Measurements from ENCODE around the gene BECN2.

The BECN2 gene

DNA sequence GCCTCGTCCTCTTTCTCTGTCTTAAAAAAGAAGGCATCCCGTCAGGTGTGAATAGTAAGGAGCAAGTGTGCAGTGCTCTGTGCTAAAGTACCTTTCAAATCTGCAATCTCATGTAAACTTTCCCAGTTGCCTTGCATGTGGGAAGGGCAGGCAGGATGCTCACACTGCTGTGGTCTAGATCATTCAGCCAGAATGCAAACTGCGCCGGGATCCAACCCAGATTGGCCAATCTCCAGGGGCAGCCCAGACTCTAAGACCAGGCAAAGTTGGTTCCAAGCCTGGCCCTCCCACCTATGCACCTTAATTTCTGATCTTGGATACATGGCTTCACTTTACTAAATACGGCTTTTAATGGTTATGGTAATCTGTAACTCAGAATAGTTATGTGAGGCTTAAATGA is 44.5 kb downstream of the BECN2 start:
- no peak overlapping the region for H3K27ac ChIP-seq (ENCODE audit: low read length, poor library complexity, severe bottlenecking)
- H3K79me1 ChIP-seq (replicated peaks; ENCODE audit: low read length, poor library complexity, severe bottlenecking), result no peaks in the 10 kb centered on the region
- H3K4me1 ChIP-seq (ENCODE audit: control insufficient read depth, insufficient read depth, low read depth, low read length), result peaks cover 6% of the 10 kb centered on the region
- no peak overlapping the region for H2BK12ac ChIP-seq (ENCODE audit: low read length in 2 of 2)
- WGBS, result 96% methylated on average over 4 of the region's 5 CpGs
- H3K18ac ChIP-seq (ENCODE audit: low read depth in 1 of 2, low read length in 2 of 2), result no peak overlapping the region
- H3K9ac ChIP-seq (ENCODE audit: low read length), result peak overlapping the region; percentile 45
- H4K91ac ChIP-seq (ENCODE audit: low read length), result no peak overlapping the region
- no peak overlapping the region for H2AK5ac ChIP-seq (ENCODE audit: low read length, severe bottlenecking)
- no peak overlapping the region for H4K8ac ChIP-seq (ENCODE audit: low read length)
- no peak overlapping the region for H3K23ac ChIP-seq (ENCODE audit: low read length in 2 of 2)
- H3K4me2 ChIP-seq (ENCODE audit: low read length, poor library complexity, severe bottlenecking), result no peak overlapping the region
- H2AFZ ChIP-seq (ENCODE audit: low read depth, low read length), result no peak overlapping the region
- no peak overlapping the region for H2BK120ac ChIP-seq (ENCODE audit: low read depth, low read length)
- H2BK5ac ChIP-seq (ENCODE audit: low read depth, low read length, poor library complexity, severe bottlenecking), result no peak overlapping the region
- no peaks in the 10 kb centered on the region for H3K36me3 ChIP-seq (ENCODE audit: control insufficient read depth in 1 of 2, insufficient read depth in 2 of 2, low read depth in 1 of 2, low read length in 2 of 2)
- H3K4ac ChIP-seq (ENCODE audit: low read depth in 1 of 2, low read length in 2 of 2), result no peak overlapping the region
- no peaks in the 10 kb centered on the region for H3K27me3 ChIP-seq (ENCODE audit: control insufficient read depth in 1 of 2, insufficient read depth in 1 of 2, low read length in 2 of 2)
- no peak overlapping the region for H2BK15ac ChIP-seq (ENCODE audit: low read depth, poor library complexity, severe bottlenecking)
- no peak overlapping the region for H3K14ac ChIP-seq (ENCODE audit: low read length in 2 of 2)
- H3K4me3 ChIP-seq (ENCODE audit: insufficient read depth in 1 of 2, low read depth in 1 of 2, low read length in 2 of 2), result peak overlapping the region in 1 of 2 experiments; percentile 22
- H3K9me3 ChIP-seq (ENCODE audit: control insufficient read depth, low read length), result no peaks in the 10 kb centered on the region
- no peak for DNase-seq

DNA sequence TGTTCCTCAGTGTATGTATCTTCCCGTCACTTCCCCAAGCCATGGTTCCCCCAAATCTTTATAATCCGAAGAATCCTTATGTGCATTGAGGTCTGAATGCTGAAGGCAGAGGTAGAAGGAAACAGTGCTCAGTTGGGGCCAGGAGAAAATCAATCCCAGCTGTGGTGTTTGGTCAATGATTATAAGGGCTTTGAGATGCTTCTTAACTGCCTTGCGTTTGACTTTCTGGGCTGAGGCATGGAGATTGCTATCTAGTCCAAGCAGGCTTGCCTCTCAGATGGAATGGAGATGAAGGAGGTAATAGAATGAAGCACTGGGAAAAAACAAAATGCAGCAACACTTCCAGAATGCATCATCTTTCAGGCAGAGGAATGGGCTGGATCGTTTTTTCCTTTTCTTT is 44.9 kb downstream of the BECN2 start:
- Histone ChIP-seq H3K14ac (ENCODE audit: low read length in 2 of 2) (no peak overlapping the region), H3K36me3 (ENCODE audit: control insufficient read depth in 1 of 2, insufficient read depth in 2 of 2, low read depth in 1 of 2, low read length in 2 of 2) (no peaks in the 10 kb centered on the region), H3K4ac (ENCODE audit: low read depth in 1 of 2, low read length in 2 of 2) (no peak overlapping the region), H3K4me3 (ENCODE audit: insufficient read depth in 1 of 2, low read depth in 1 of 2, low read length in 2 of 2) (peak overlapping the region in 1 of 2 experiments; percentile 22), H2BK120ac (ENCODE audit: low read depth, low read length) (no peak overlapping the region), H3K23ac (ENCODE audit: low read length in 2 of 2) (no peak overlapping the region), H3K9ac (ENCODE audit: low read length) (peak overlapping the region; percentile 45), H2AFZ (ENCODE audit: low read depth, low read length) (no peak overlapping the region), H2BK15ac (ENCODE audit: low read depth, poor library complexity, severe bottlenecking) (no peak overlapping the region), H2BK12ac (ENCODE audit: low read length in 2 of 2) (no peak overlapping the region), H3K18ac (ENCODE audit: low read depth in 1 of 2, low read length in 2 of 2) (no peak overlapping the region), H2BK5ac (ENCODE audit: low read depth, low read length, poor library complexity, severe bottlenecking) (no peak overlapping the region), H3K79me1 (replicated peaks; ENCODE audit: low read length, poor library complexity, severe bottlenecking) (no peaks in the 10 kb centered on the region), H2AK5ac (ENCODE audit: low read length, severe bottlenecking) (no peak overlapping the region), H3K27me3 (ENCODE audit: control insufficient read depth in 1 of 2, insufficient read depth in 1 of 2, low read length in 2 of 2) (no peaks in the 10 kb centered on the region), H3K4me2 (ENCODE audit: low read length, poor library complexity, severe bottlenecking) (no peak overlapping the region), H4K8ac (ENCODE audit: low read length) (no peak overlapping the region), H3K9me3 (ENCODE audit: control insufficient read depth, low read length) (no peaks in the 10 kb centered on the region), H3K4me1 (ENCODE audit: control insufficient read depth, insufficient read depth, low read depth, low read length) (peaks cover 6% of the 10 kb centered on the region), H3K27ac (ENCODE audit: low read length, poor library complexity, severe bottlenecking) (no peak overlapping the region), H4K91ac (ENCODE audit: low read length) (no peak overlapping the region)
- WGBS, result 88% methylated on average over 4 of the region's 4 CpGs
- no peak for DNase-seq

DNA sequence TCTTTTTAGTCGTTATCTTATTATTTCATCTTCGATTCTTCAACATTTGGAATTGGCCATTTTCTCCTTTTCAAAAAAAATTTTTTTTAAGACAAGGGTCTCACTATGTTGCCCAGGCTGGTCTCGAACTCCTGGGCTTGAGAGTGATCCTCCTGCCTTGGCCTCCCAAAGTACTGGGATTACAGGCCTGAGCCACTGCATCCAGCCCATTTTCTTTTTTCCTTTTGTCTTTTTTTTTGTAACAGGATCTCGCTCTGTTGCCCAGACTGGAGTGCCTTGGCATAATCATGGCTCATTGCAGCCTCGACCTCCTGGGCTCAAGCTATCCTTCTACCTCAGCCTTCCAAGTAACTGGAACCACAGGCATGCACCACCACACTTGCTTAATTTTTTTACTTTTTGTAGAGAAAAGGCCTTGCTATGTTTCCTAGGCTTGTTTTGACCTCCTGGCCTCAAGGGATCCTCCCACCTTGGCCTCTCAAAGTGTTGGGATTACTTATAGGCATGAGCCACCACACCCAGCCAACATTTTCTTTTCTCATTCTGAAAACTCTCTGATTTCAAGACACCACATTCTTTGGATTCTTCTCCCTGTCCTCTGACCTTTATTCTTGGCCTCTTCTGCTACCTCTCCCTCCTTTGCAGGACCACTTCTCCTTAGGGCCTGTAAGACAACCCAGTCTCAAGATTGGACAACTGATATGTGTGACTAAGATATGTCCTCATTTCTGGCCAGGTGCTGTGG is 47.4 kb downstream of the BECN2 start:
- no peak overlapping the region for H3K9ac ChIP-seq (ENCODE audit: low read length)
- no peak overlapping the region for H3K18ac ChIP-seq (ENCODE audit: low read depth in 1 of 2, low read length in 2 of 2)
- no peaks in the 10 kb centered on the region for H3K27me3 ChIP-seq (ENCODE audit: control insufficient read depth in 1 of 2, insufficient read depth in 1 of 2, low read length in 2 of 2)
- no peak overlapping the region for H2AFZ ChIP-seq (ENCODE audit: low read depth, low read length)
- H3K9me3 ChIP-seq (ENCODE audit: control insufficient read depth, low read length), result no peaks in the 10 kb centered on the region
- no peak overlapping the region for H3K4me3 ChIP-seq (ENCODE audit: insufficient read depth in 1 of 2, low read depth in 1 of 2, low read length in 2 of 2)
- H3K79me1 ChIP-seq (replicated peaks; ENCODE audit: low read length, poor library complexity, severe bottlenecking), result no peaks in the 10 kb centered on the region
- no peak overlapping the region for H2BK120ac ChIP-seq (ENCODE audit: low read depth, low read length)
- H3K14ac ChIP-seq (ENCODE audit: low read length in 2 of 2), result no peak overlapping the region
- no peak overlapping the region for H4K8ac ChIP-seq (ENCODE audit: low read length)
- H3K36me3 ChIP-seq (ENCODE audit: control insufficient read depth in 1 of 2, insufficient read depth in 2 of 2, low read depth in 1 of 2, low read length in 2 of 2), result no peaks in the 10 kb centered on the region
- no peak overlapping the region for H4K91ac ChIP-seq (ENCODE audit: low read length)
- no peak overlapping the region for H2BK12ac ChIP-seq (ENCODE audit: low read length in 2 of 2)
- no peak for DNase-seq
- 87% methylated on average over 5 of the region's 5 CpGs for WGBS
- H2BK15ac ChIP-seq (ENCODE audit: low read depth, poor library complexity, severe bottlenecking), result no peak overlapping the region
- no peak overlapping the region for H2BK5ac ChIP-seq (ENCODE audit: low read depth, low read length, poor library complexity, severe bottlenecking)
- H3K27ac ChIP-seq (ENCODE audit: low read length, poor library complexity, severe bottlenecking), result no peak overlapping the region
- H3K4me2 ChIP-seq (ENCODE audit: low read length, poor library complexity, severe bottlenecking), result no peak overlapping the region
- no peak overlapping the region for H2AK5ac ChIP-seq (ENCODE audit: low read length, severe bottlenecking)
- peaks cover 2% of the 10 kb centered on the region for H3K4me1 ChIP-seq (ENCODE audit: control insufficient read depth, insufficient read depth, low read depth, low read length)
- no peak overlapping the region for H3K4ac ChIP-seq (ENCODE audit: low read depth in 1 of 2, low read length in 2 of 2)
- no peak overlapping the region for H3K23ac ChIP-seq (ENCODE audit: low read length in 2 of 2)

DNA sequence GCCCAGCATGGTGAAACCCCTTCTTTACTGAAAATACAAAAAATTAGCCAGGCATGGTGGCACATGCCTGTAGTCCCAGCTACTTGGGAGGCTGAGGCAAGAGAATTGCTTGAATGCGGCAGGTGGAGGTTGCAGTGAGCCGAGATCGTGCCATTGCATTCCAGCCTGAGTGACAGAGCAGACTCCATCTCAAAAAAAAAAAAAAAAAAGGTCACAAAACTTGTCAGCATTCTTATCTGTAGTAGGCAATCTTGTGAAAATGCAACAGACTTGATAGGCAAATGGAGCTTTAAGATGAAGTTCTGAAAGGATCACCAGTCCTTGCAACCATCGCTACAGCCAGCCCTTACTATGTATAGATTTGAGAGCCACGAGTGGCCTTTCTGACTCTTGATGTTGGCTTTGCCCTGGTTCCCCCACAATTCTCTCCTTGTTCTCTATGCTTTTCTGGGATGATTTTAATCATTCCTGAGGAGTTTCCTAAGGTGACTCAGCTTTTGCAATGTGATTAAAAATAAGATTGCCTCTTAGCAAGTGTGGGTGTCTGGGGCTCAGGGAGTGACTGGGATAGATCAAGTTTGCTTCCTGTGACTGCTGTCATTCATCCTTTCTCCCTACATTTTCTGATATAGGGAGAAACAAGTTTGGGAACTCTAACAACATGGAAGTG is 48.4 kb downstream of the BECN2 start:
- Histone ChIP-seq H3K14ac (ENCODE audit: low read length in 2 of 2) (no peak overlapping the region), H2AFZ (ENCODE audit: low read depth, low read length) (no peak overlapping the region), H3K4me1 (ENCODE audit: control insufficient read depth, insufficient read depth, low read depth, low read length) (peaks cover 2% of the 10 kb centered on the region), H4K8ac (ENCODE audit: low read length) (no peak overlapping the region), H3K9ac (ENCODE audit: low read length) (no peak overlapping the region), H2AK5ac (ENCODE audit: low read length, severe bottlenecking) (no peak overlapping the region), H3K9me3 (ENCODE audit: control insufficient read depth, low read length) (no peaks in the 10 kb centered on the region), H2BK12ac (ENCODE audit: low read length in 2 of 2) (no peak overlapping the region), H3K23ac (ENCODE audit: low read length in 2 of 2) (no peak overlapping the region), H2BK120ac (ENCODE audit: low read depth, low read length) (no peak overlapping the region), H2BK15ac (ENCODE audit: low read depth, poor library complexity, severe bottlenecking) (no peak overlapping the region), H4K91ac (ENCODE audit: low read length) (no peak overlapping the region), H3K27me3 (ENCODE audit: control insufficient read depth in 1 of 2, insufficient read depth in 1 of 2, low read length in 2 of 2) (no peaks in the 10 kb centered on the region), H3K4me2 (ENCODE audit: low read length, poor library complexity, severe bottlenecking) (no peak overlapping the region), H3K27ac (ENCODE audit: low read length, poor library complexity, severe bottlenecking) (peak overlapping the region; percentile 62), H2BK5ac (ENCODE audit: low read depth, low read length, poor library complexity, severe bottlenecking) (no peak overlapping the region), H3K79me1 (replicated peaks; ENCODE audit: low read length, poor library complexity, severe bottlenecking) (no peaks in the 10 kb centered on the region), H3K36me3 (ENCODE audit: control insufficient read depth in 1 of 2, insufficient read depth in 2 of 2, low read depth in 1 of 2, low read length in 2 of 2) (no peaks in the 10 kb centered on the region), H3K4me3 (ENCODE audit: insufficient read depth in 1 of 2, low read depth in 1 of 2, low read length in 2 of 2) (no peak overlapping the region), H3K4ac (ENCODE audit: low read depth in 1 of 2, low read length in 2 of 2) (no peak overlapping the region), H3K18ac (ENCODE audit: low read depth in 1 of 2, low read length in 2 of 2) (no peak overlapping the region)
- DNase-seq, result no peak
- WGBS, result 90% methylated on average over 2 of the region's 5 CpGs
